Heart right ventricle (tissue), 16 donors: ENCODE measurements around the gene TENT5A. TPM values are rescaled to one million over a fixed set of nuclear protein-coding genes. Genes with fewer than 3 reads are reported as not detected.
A peak's percentile ranks its signal among the peaks of the same experiment; 100 is the strongest.

ENCODE experiments used
- ATAC-seq, 8 donors: fragments of 200-7000 bp; cut with Tn5 transposase; one replicate each; pipeline ENCODE4 v1.9.1; 2020; ENCODE audit warnings: mild to moderate bottlenecking in 8 of 8, moderate library complexity in 8 of 8, moderate number of reproducible peaks in 1 of 8
- DNase-seq, 2 donors: peaks; one replicate each; pipeline ENCODE4 v3.0.0-alpha.2; 2020
- H3K27ac ChIP-seq, 10 donors: fragments of 200-600 bp; sonication (generic) in 2 of 10; one replicate each; pipeline versions ENCODE4 v1.5.0 to v1.8.0; 2020 to 2022; ENCODE audit warnings: mild to moderate bottlenecking in 3 of 10
- H3K27me3 ChIP-seq, 7 donors: fragments of 200-600 bp; one replicate each; pipeline ENCODE4 v1.8.0; 2021 to 2022; ENCODE audit warnings: mild to moderate bottlenecking in 2 of 7
- H3K36me3 ChIP-seq, 9 donors: fragments of 200-600 bp; sonication (generic) in 1 of 9; one replicate each; pipeline versions ENCODE4 v1.5.0 to v1.8.0; 2020 to 2022; ENCODE audit warnings: mild to moderate bottlenecking in 2 of 9
- H3K4me1 ChIP-seq, 9 donors: fragments of 200-600 bp; sonication (generic) in 1 of 9; one replicate each; pipeline versions ENCODE4 v1.5.0 to v1.8.0; 2020 to 2022; ENCODE audit warnings: mild to moderate bottlenecking in 4 of 9
- H3K4me3 ChIP-seq, 10 donors: fragments of 200-600 bp; sonication (generic) in 2 of 10; one replicate each; pipeline versions ENCODE4 v1.5.0 to v1.8.0; 2020 to 2022; ENCODE audit warnings: mild to moderate bottlenecking in 7 of 10, moderate library complexity in 2 of 10
- H3K9me3 ChIP-seq, 11 donors: fragments of 200-600 bp in 10 of 11; sonication (generic) in 2 of 11; one replicate each; pipeline versions ENCODE4 v1.5.0 to v1.8.0; 2013 to 2022; ENCODE audit warnings: mild to moderate bottlenecking in 2 of 11, control low read depth in 1 of 11, moderate library complexity in 1 of 11
- CTCF ChIP-seq, 9 donors: fragments of 200-600 bp; sonication (generic) in 2 of 9; IDR thresholded peaks; one replicate each; pipeline versions ENCODE4 v1.5.0 to v1.8.0; 2021 to 2022; ENCODE audit warnings: antibody characterized with exemption in 9 of 9, mild to moderate bottlenecking in 5 of 9, moderate library complexity in 1 of 9
- WGBS, 2 donors: extraction: QIAGEN DNeasy Blood & Tissue Kit; methylation state at CpG; one replicate each; pipeline ENCODE4 v1.1.7; 2013; ENCODE audit warnings: inconsistent platforms in 1 of 2; 5-methylcytosine and 5-hydroxymethylcytosine counted together
- intact Hi-C, 10 donors: fragments of 100-400 bp; cut with DNase I; formaldehyde crosslinking; loops; one replicate each; pipeline versions ENCODE4 v1.11.1 to v1.14.2; 2022
- polyA plus RNA-seq, 2 donors: library from polyadenylated mRNA; stranded (reverse); fragments of 200-250 nt; gene quantifications; one replicate each; pipeline ENCODE4 v1.2.3, GENCODE V29; 2013
- total RNA-seq, 10 donors: library from RNA; stranded (reverse); fragmentation: NEBNext Ultra II Directional in 3 of 10; extraction: Animal tissue kit (Norgen Biotek cat#: 25700) in 3 of 10; gene quantifications; one replicate each; pipeline versions ENCODE4 v1.2.1 to v1.2.4, GENCODE V29; 2021 to 2023
- donor health status: Arrhythmogenic right ventricular cardiomyopathy.
- donor health status: ischemic (EF 13 %, LVEDD 7.1; RV severe dilation, severe dysfunction).
- donor health status: healthy with polysubstance abuse.
- donor health status: DM: no; HTN: yes; CAD: no.
- donor health status: DM: no; HTN: no; CAD: no.
- donor health status: ischemic (EF 25% LVEDD 6.9; RV normal size, moderate dysfunction).
- donor health status: ischemic (EF 25% LVEDD 5.7; RV mildly dilated, moderate dysfunction).
- donor health status: healthy.
- donor health status: DM: yes; HTN: yes; CAD: no.
- donor health status: Ischemic cardiomyopathy.
- donor health status: ischemic (EF 35%, LVEDD 5.7; RV mildly dilated, moderate dysfunction).
- donor health status: nonischemic (EF 11% LVEDD 7.7; RV severe dilation, severe dysfunction).
- donor health status: DM: yes; HTN: yes; CAD: no.
- donor health status: PGD.
- donor health status: ischemic (EF 29% LVEDD 5.4; RV normal size, mild dysfunction).
- donor health status: nonischemic (EF 23%, LVEDD 6.1; RV moderate dilation, normal function).

The TENT5A gene
- total and polyA plus RNA-seq, 12 donors, result 17.3 to 72.1 (median 44.0) TPM

GRCh38 chr6:81797591-81797990 is 45.1 kb upstream of the TENT5A start:
- H3K27ac ChIP-seq, result no peak overlapping the region
- no peak overlapping the region for H3K4me3 ChIP-seq
- intact Hi-C loops, result no loop called here
- ATAC-seq (peak in 3 of 8 donors; percentile 20 to 39 (median 28)), DNase-seq (no peak)
- WGBS, 2 donors, result 60 to 67% methylated on average over 1 of the region's 1 CpG
- no peaks in the 10 kb centered on the region for H3K36me3 ChIP-seq
- peaks cover 0 to 22% (median 0%) of the 10 kb centered on the region in 9 donors for H3K4me1 ChIP-seq
- no peaks in the 10 kb centered on the region for H3K27me3 ChIP-seq
- H3K9me3 ChIP-seq, result peaks cover 0 to 12% (median 0%) of the 10 kb centered on the region in 11 donors
- TF ChIP-seq CTCF (IDR thresholded peaks at IDR 0.05), result no peak

GRCh38 chr6:81795890-81796289 is 43.4 kb upstream of the TENT5A start:
- DNase-seq (no peak), ATAC-seq (no peak)
- intact Hi-C loops, result no loop called here
- H3K27ac ChIP-seq, result no peak overlapping the region
- H3K36me3 ChIP-seq, result no peaks in the 10 kb centered on the region
- 95 to 100% methylated on average over 1 of the region's 1 CpG for whole genome bisulfite sequencing, 2 donors
- no peaks in the 10 kb centered on the region for H3K27me3 ChIP-seq
- H3K9me3 ChIP-seq, result peaks cover 0 to 12% (median 0%) of the 10 kb centered on the region in 11 donors
- TF ChIP-seq CTCF (IDR thresholded peaks at IDR 0.05), result no peak
- H3K4me1 ChIP-seq, result peaks cover 0 to 22% (median 0%) of the 10 kb centered on the region in 9 donors
- no peak overlapping the region for H3K4me3 ChIP-seq

- Histone ChIP-seq H3K27ac (no peak overlapping the region), H3K4me1 (peaks cover 0 to 22% (median 0%) of the 10 kb centered on the region in 9 donors), H3K36me3 (no peaks in the 10 kb centered on the region), H3K9me3 (peaks cover 0 to 12% (median 0%) of the 10 kb centered on the region in 11 donors), H3K27me3 (no peaks in the 10 kb centered on the region), H3K4me3 (no peak overlapping the region)
- DNase-seq (no peak), ATAC-seq (no peak)
- intact Hi-C loops, result no loop called here
- 79 to 92% methylated on average over 4 of the region's 4 CpGs for WGBS, 2 donors
- no peak for TF ChIP-seq CTCF (IDR thresholded peaks at IDR 0.05)
Measured at GRCh38 chr6:81793821-81794475, 41.5 kb upstream of the TENT5A start.

- intact Hi-C loops, result no loop called here
- DNase-seq (no peak), ATAC-seq (no peak)
- Histone ChIP-seq H3K27ac (no peak overlapping the region), H3K4me1 (peaks cover 0 to 23% (median 0%) of the 10 kb centered on the region in 9 donors), H3K27me3 (no peaks in the 10 kb centered on the region), H3K36me3 (no peaks in the 10 kb centered on the region), H3K4me3 (no peak overlapping the region), H3K9me3 (peaks cover 0 to 12% (median 0%) of the 10 kb centered on the region in 11 donors)
- no peak for TF ChIP-seq CTCF (IDR thresholded peaks at IDR 0.05)
- WGBS, 2 donors, result 78 to 85% methylated on average over 1 of the region's 1 CpG
Measured at GRCh38 chr6:81792826-81793225, 40.3 kb upstream of the TENT5A start.
